ENCODE data around the gene CEP57L1. TPM values are rescaled to one million over a fixed set of nuclear protein-coding genes. Genes with fewer than 3 reads are reported as not detected.

The CEP57L1 gene
- total and polyA plus RNA-seq, 12 donors: 8.6 to 29.6 (median 14.2) TPM

- peaks cover 0 to 45% of the 10 kb centered on the region in 2 donors for H3K4me1 ChIP-seq (replicated peaks in 1 of 2)
- intact Hi-C loops (cut with DNase I): loop anchor here in 1 of 2 donors (10.0 kb wide), 3 partner anchors 75 to 535 kb away; no protein-coding TSS in a partner anchor
- H3K36me3 ChIP-seq (replicated peaks in 1 of 2): no peaks in the 10 kb centered on the region
- 29 to 42% (median 35%) methylated on average over 4 of the region's 4 CpGs for WGBS, 4 donors
- DNase-seq: peak in 5 of 7 donors; percentile 43 to 71 (median 51)
- H3K27me3 ChIP-seq: no peaks in the 10 kb centered on the region
- peak overlapping the region in 4 of 5 donors; percentile 10 to 45 (median 12) for H3K27ac ChIP-seq
- TF ChIP-seq CTCF (IDR thresholded peaks at IDR 0.05): no peak
- TF ChIP-seq POLR2A (IDR thresholded peaks at IDR 0.05): no peak
- no peaks in the 10 kb centered on the region for H3K9me3 ChIP-seq (replicated peaks in 1 of 3)
- H3K4me3 ChIP-seq: no peak overlapping the region
Observed at GRCh38 chr6:109079981-109080380, 15.3 kb upstream of the CEP57L1 start.

GRCh38 chr6:109081026-109081425 lies 14.3 kb upstream of the CEP57L1 start:
- Histone ChIP-seq H3K4me1 (replicated peaks in 1 of 2) (peaks cover 0 to 44% of the 10 kb centered on the region in 2 donors), H3K9me3 (replicated peaks in 1 of 3) (no peaks in the 10 kb centered on the region), H3K36me3 (replicated peaks in 1 of 2) (no peaks in the 10 kb centered on the region), H3K27ac (no peak overlapping the region), H3K27me3 (no peaks in the 10 kb centered on the region), H3K4me3 (no peak overlapping the region)
- intact Hi-C loops (cut with DNase I): no loop called here
- peak in 2 of 7 donors; percentile 31 to 32 for DNase-seq
- WGBS, 4 donors: 33 to 45% (median 40%) methylated on average over 1 of the region's 1 CpG
- TF ChIP-seq CTCF (IDR thresholded peaks at IDR 0.05) (no peak), POLR2A (IDR thresholded peaks at IDR 0.05) (no peak)

GRCh38 chr6:109081516-109082187 lies 13.7 kb upstream of the CEP57L1 start:
- H3K9me3 ChIP-seq (replicated peaks in 1 of 3): no peaks in the 10 kb centered on the region
- TF ChIP-seq POLR2A (IDR thresholded peaks at IDR 0.05) (no peak), CTCF (IDR thresholded peaks at IDR 0.05) (no peak)
- no peaks in the 10 kb centered on the region for H3K36me3 ChIP-seq (replicated peaks in 1 of 2)
- peaks cover 0 to 38% of the 10 kb centered on the region in 2 donors for H3K4me1 ChIP-seq (replicated peaks in 1 of 2)
- H3K27me3 ChIP-seq: no peaks in the 10 kb centered on the region
- H3K4me3 ChIP-seq: no peak overlapping the region
- DNase-seq: no peak
- 79 to 96% (median 90%) methylated on average over 4 of the region's 4 CpGs for WGBS, 4 donors
- intact Hi-C loops (cut with DNase I): no loop called here
- H3K27ac ChIP-seq: no peak overlapping the region

- no peaks in the 10 kb centered on the region for H3K27me3 ChIP-seq
- H3K9me3 ChIP-seq (replicated peaks in 1 of 3): no peaks in the 10 kb centered on the region
- H3K36me3 ChIP-seq (replicated peaks in 1 of 2): no peaks in the 10 kb centered on the region
- intact Hi-C loops (cut with DNase I): no loop called here
- H3K4me1 ChIP-seq (replicated peaks in 1 of 2): peaks cover 0 to 37% of the 10 kb centered on the region in 2 donors
- DNase-seq: no peak
- TF ChIP-seq POLR2A (IDR thresholded peaks at IDR 0.05) (no peak), CTCF (IDR thresholded peaks at IDR 0.05) (peak in 1 of 6 experiments; percentile 10)
- H3K4me3 ChIP-seq: no peak overlapping the region
- H3K27ac ChIP-seq: no peak overlapping the region
- 60 to 100% (median 77%) methylated on average over 1 of the region's 1 CpG for WGBS, 4 donors
Observed at GRCh38 chr6:109082188-109082577, 13.1 kb upstream of the CEP57L1 start.

Data from adrenal gland (tissue), 12 donors.